Hepatocyte (in vitro differentiated cells): ENCODE measurements around the gene BAHCC1.

Experiments
- EZH2 ChIP-seq: fragments of 200-600 bp; sonication (generic); IDR thresholded peaks from 2 replicates; pipeline ENCODE4 v1.6.1; 2016; ENCODE audit warnings: antibody characterized with exemption, mild to moderate bottlenecking, borderline replicate concordance
- TF ChIP-seq, protein P1 (sequence below): fragments of 200-600 bp; sonication (generic); IDR thresholded peaks from 2 replicates; pipeline ENCODE4 v1.5.1; 2016; ENCODE audit warnings: antibody characterized with exemption, mild to moderate bottlenecking; ENCODE audit not compliant: poor library complexity

DNA sequence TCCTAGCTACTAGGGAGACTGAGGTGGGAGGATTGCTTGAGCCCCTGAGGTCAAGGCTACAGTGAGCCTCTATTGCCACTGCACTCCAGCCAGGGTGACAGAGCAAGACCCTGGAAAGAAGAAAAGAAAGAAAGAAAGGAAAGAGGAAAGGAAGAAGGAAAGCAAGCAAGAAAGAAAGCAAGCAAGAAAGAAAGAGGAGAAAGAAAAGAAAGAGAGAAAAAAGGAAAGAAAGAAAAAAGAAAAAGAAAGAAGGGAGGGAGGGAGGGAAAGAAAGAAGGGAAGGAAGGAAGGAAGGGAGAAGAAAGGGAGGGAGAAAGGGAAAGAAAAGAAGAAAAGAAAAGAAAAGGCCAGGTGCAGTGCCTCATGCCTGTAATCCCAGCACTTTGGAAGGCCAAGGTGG, 108.4 kb downstream of the BAHCC1 start:
- TF ChIP-seq, protein P1, sequence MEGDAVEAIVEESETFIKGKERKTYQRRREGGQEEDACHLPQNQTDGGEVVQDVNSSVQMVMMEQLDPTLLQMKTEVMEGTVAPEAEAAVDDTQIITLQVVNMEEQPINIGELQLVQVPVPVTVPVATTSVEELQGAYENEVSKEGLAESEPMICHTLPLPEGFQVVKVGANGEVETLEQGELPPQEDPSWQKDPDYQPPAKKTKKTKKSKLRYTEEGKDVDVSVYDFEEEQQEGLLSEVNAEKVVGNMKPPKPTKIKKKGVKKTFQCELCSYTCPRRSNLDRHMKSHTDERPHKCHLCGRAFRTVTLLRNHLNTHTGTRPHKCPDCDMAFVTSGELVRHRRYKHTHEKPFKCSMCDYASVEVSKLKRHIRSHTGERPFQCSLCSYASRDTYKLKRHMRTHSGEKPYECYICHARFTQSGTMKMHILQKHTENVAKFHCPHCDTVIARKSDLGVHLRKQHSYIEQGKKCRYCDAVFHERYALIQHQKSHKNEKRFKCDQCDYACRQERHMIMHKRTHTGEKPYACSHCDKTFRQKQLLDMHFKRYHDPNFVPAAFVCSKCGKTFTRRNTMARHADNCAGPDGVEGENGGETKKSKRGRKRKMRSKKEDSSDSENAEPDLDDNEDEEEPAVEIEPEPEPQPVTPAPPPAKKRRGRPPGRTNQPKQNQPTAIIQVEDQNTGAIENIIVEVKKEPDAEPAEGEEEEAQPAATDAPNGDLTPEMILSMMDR = no peak
- TF ChIP-seq EZH2 = no peak
